BLaER1 (cell line): ENCODE data around the gene CDH4.
"Not testable (repeated sequence)": the region's sequence is repeated elsewhere in the genome, so short reads cannot be mapped to it uniquely, and the experiment has no call there.

ENCODE experiments used
- H3K27ac ChIP-seq: shearing (Covaris generic); formaldehyde crosslinking; 2 replicates; pipeline ENCODE4 v1.8.1; 2022
- H3K27me3 ChIP-seq: shearing (Covaris generic); formaldehyde crosslinking; 2 replicates; pipeline ENCODE4 v1.8.1; 2022
- H3K36me3 ChIP-seq: shearing (Covaris generic); formaldehyde crosslinking; 2 replicates; pipeline ENCODE4 v1.8.1; 2022
- H3K4me1 ChIP-seq: shearing (Covaris generic); formaldehyde crosslinking; 2 replicates; pipeline ENCODE4 v1.8.1; 2022
- H3K4me2 ChIP-seq: shearing (Covaris generic); formaldehyde crosslinking; 2 replicates; pipeline ENCODE4 v1.8.1; 2022
- H3K4me3 ChIP-seq: shearing (Covaris generic); formaldehyde crosslinking; 2 replicates; pipeline ENCODE4 v1.8.1; 2022
- H3K9ac ChIP-seq: shearing (Covaris generic); formaldehyde crosslinking; 2 replicates; pipeline ENCODE4 v1.8.1; 2022
- H3K9me3 ChIP-seq: shearing (Covaris generic); formaldehyde crosslinking; 2 replicates; pipeline ENCODE4 v1.8.1; 2022
- H4K20me1 ChIP-seq: shearing (Covaris generic); formaldehyde crosslinking; 2 replicates; pipeline ENCODE4 v1.8.1; 2022
- Cebpa-rat ChIP-seq: shearing (Covaris generic); IDR thresholded peaks from 2 replicates; pipeline ENCODE4 v1.8.1; 2022

The CDH4 gene

DNA sequence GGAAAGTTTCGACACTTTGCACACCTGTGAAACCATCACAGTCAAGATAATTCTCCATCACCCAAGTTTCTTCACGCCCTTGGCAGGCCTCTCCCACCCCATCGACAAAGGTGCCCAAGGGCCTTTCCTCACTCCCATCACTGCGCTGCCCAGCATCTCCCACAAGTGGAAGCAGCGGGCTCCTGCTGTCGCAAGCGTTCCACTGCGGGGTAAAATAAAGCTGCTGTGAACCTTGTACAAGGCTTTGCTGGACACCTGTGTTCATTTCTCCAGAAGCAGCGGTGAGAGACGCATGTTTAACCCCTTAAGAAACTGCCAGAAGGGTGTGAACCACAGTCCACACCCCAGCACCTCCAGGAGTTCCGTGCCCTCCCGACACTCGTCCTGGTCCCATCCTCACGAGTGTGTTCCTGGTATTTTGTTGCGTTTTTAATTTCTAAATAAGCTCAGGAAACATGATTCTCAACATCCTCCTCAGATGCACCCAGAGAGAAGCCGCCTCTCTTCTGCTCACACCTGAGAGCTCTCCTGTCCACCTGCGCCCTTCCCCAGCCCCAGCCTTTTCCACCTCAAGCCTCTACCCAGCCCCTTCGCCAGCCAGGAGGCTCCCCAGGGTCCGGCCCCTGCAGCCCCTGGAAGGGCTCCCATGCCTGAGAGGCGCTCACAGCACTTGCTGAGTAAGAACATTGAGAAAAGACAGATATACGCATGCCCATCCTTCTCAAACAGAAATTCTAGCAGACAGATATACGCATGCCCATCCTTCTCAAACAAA is 716.2 kb downstream of the CDH4 start:
- TF ChIP-seq Cebpa-rat: no peak
- Histone ChIP-seq H3K36me3 (peaks cover 17% of the 10 kb centered on the region), H3K4me1 (no peaks in the 10 kb centered on the region), H4K20me1 (peaks cover 6% of the 10 kb centered on the region; the same call in 1 of the 2 replicates), H3K27ac (no peak overlapping the region), H3K9me3 (no peaks in the 10 kb centered on the region), H3K9ac (no peak overlapping the region), H3K27me3 (0 out of 2 replicates have a peak, but pooled peaks cover 8% of the 10 kb centered on the region), H3K4me3 (no peak overlapping the region), H3K4me2 (no peak overlapping the region)

DNA sequence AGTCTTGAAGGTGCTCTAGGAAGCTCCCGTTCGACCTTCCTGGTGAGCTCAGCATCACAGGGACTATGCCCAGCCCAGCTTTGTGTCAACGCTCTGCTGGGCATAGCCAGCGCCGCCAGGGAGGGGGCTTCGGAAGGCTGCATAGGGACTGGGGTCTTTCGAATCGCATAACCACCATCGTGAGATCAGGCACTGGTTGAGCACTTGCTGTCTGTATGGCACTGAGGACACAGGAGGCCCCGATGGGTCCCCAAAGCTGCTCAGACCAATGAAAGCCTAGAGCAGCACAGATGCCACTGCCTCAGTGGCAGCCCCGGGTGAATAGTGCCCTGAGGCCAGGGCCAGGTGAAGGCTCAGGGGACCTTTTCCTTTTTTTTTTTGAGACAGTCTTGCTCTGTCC is 716.9 kb downstream of the CDH4 start:
- no peaks in the 10 kb centered on the region for H3K4me1 ChIP-seq

DNA sequence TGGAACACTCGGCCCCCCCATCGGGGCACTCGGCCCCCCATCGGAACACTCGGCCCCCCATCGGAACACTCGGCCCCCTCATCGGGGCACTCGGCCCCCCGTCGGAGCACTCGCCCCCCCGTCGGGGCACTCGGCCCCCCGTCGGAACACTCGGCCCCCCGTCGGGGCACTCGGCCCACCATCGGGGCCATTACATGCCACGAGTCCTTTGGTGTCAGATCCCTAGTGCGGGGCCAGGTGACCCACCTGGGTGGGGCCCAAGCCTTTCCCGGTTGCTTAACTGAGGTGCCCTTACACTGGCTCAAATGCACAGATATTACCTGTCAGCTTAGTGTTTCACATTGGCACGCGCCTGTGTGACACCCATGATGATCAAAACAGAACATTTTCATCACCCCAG is 717.7 kb downstream of the CDH4 start:
- peaks cover 12% of the 10 kb centered on the region; the same call in 1 of the 2 replicates for H4K20me1 ChIP-seq

More for the DNA sequence above, 716.9 kb downstream of the CDH4 start:
- 0 out of 2 replicates have a peak, but pooled peaks cover 8% of the 10 kb centered on the region for H3K27me3 ChIP-seq
- H3K4me2 ChIP-seq: no peak overlapping the region
- H3K9ac ChIP-seq: no peak overlapping the region
- H3K27ac ChIP-seq: no peak overlapping the region
- H3K36me3 ChIP-seq: peaks cover 24% of the 10 kb centered on the region
- H3K9me3 ChIP-seq: no peaks in the 10 kb centered on the region
- no peak for TF ChIP-seq Cebpa-rat
- no peak overlapping the region for H3K4me3 ChIP-seq
- H4K20me1 ChIP-seq: peaks cover 6% of the 10 kb centered on the region; the same call in 1 of the 2 replicates

DNA sequence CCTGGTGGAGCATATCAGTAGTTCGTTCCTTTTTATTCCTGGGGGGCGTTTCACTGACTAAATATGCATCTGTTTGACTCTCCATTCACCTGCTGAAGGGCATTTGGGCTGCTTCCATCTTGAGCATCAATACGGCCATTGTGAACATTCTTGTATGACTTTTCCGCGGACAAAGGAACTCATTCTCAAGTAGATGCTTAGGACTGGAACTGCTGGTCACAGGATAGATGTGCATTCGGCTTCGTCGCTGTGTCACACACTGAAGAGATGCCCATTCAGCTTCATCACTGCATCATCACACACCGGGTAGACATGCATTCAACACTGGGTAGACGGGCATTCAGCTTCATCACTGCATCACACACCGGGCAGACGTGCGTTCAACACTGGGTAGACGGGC is 718.3 kb downstream of the CDH4 start:
- no peaks in the 10 kb centered on the region for H3K4me1 ChIP-seq
- H3K4me3 ChIP-seq: no peak overlapping the region
- no peak overlapping the region for H3K9ac ChIP-seq
- H3K4me2 ChIP-seq: no peak overlapping the region
- H3K9me3 ChIP-seq: no peaks in the 10 kb centered on the region
- H3K27me3 ChIP-seq: 0 out of 2 replicates have a peak, but pooled peaks cover under 1% of the 10 kb centered on the region
- H4K20me1 ChIP-seq: peaks cover 12% of the 10 kb centered on the region; the same call in 1 of the 2 replicates
- H3K36me3 ChIP-seq: peaks cover 36% of the 10 kb centered on the region
- no peak for TF ChIP-seq Cebpa-rat
- H3K27ac ChIP-seq: no peak overlapping the region

More for the DNA sequence above, 717.7 kb downstream of the CDH4 start:
- Histone ChIP-seq H3K27me3 (0 out of 2 replicates have a peak, but pooled peaks cover 6% of the 10 kb centered on the region), H3K4me1 (no peaks in the 10 kb centered on the region), H3K4me2 (no peak overlapping the region), H3K4me3 (no peak overlapping the region), H3K36me3 (peaks cover 31% of the 10 kb centered on the region), H3K27ac (no peak overlapping the region), H3K9ac (no peak overlapping the region), H3K9me3 (no peaks in the 10 kb centered on the region)
- no peak for TF ChIP-seq Cebpa-rat

DNA sequence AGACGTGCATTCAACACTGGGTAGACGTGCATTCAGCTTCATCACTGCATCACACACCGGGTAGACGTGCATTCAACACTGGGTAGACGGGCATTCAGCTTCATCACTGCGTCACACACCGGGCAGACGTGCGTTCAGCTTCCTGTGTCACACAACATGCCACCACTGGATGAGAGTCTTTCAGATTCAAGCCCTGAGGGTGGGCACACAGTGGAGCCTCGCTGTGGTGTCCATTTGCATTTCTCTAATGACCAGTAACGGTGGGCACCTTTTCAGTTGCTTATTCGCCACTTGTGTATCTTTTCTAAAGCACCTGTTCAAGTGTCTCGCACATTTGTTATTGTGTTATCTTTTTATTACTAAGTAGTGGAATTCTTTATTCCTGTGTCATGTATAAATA is 719.5 kb downstream of the CDH4 start:
- not testable (repeated sequence) for H3K4me3 ChIP-seq, H3K27me3 ChIP-seq, H3K4me2 ChIP-seq, H3K4me1 ChIP-seq, H3K27ac ChIP-seq, H3K9me3 ChIP-seq, H3K9ac ChIP-seq
- Histone ChIP-seq H3K36me3 (peaks cover 47% of the 10 kb centered on the region), H4K20me1 (peaks cover 21% of the 10 kb centered on the region; the same call in 1 of the 2 replicates)

DNA sequence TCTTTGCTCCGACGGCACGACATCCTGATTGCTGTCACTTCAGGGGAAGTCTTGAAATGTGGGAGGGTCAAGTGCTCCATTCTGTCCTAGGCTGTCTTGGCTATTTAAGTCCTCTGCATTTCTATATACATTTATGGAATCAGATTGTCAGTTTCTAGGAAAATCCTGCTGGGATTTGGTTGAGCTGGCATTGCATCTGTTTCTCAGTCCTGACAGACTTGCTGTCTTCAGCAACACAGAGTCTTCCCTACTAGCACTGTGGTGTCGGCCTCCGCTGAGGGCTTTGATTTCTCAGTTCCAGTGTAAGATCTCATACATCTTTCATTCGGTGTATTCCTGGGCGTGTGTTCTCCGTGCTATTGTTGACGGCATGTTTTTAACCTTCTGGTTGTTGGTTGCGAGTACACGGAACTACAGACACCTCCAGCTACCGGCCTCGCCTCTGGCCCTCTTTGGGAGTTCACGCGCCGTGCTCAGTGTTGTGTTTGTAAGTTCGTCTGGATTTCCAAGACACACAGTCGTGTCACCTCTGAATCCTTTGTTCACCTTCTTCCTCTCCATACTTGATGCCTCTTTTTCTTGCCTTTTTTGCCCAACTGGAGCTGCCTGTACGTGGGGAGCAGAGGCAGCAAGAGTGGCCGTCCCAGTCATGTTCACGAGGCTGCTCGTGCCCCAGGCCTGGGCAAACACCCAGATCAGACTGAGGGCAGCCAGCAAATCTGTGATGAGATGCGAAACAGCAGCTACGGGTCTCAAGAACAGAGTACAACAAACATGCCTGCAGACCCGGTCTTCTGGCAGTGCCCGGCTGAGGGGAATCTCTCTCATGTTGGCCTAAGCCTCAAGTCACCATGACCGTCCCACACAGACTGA is 720.8 kb downstream of the CDH4 start:
- Histone ChIP-seq H4K20me1 (peaks cover 32% of the 10 kb centered on the region; the same call in 1 of the 2 replicates), H3K4me3 (no peak overlapping the region), H3K4me1 (no peaks in the 10 kb centered on the region), H3K27me3 (no peaks in the 10 kb centered on the region), H3K9ac (no peak overlapping the region), H3K27ac (no peak overlapping the region), H3K4me2 (no peak overlapping the region), H3K9me3 (no peaks in the 10 kb centered on the region), H3K36me3 (peaks cover 60% of the 10 kb centered on the region)
- no peak for TF ChIP-seq Cebpa-rat

DNA sequence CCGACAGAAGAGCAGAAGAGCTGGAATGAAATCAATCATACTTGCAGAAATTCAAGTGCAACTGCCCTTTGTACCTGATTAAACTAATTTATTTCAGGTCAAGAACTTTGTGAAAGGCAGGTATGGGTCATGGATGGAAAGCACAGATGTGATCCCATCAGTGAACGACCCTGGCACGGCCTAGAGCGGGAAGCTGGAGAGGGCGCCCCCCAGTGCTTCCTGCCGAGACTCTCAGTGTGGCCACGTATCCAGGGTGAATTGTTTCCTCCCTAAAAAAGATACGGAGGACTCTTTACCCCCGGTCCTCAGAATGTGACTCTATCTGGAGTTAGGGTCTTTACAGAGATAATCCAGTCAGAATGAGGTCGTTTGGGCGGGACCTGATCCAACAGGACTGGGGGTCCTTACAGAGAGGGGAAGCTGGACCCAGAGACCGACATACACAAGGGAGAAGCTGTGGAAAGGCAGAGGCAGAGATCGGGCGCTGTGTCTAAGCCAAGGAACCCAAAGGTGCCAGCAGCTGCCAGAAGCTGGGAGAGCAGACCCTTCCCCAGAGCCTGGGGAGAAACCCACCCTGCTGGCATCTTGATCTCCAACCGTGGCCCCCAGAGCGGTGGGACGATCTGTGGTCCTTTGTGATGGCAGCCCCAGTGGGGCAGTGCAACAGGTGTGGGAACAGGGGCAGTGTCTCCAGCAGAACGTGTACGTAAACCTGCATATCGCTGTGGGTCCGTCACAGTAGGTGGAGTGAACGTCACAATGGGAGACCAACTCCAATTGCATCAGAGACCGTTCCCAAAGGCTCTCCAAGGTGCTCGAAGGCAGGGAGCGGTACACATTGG is 721.7 kb downstream of the CDH4 start:
- no peak overlapping the region for H3K27ac ChIP-seq
- no peak overlapping the region for H3K4me3 ChIP-seq
- no peak for TF ChIP-seq Cebpa-rat
- no peak overlapping the region for H3K4me2 ChIP-seq
- H3K9ac ChIP-seq: no peak overlapping the region
- peaks cover 31% of the 10 kb centered on the region for H4K20me1 ChIP-seq
- no peaks in the 10 kb centered on the region for H3K4me1 ChIP-seq
- H3K27me3 ChIP-seq: no peaks in the 10 kb centered on the region
- peaks cover 64% of the 10 kb centered on the region for H3K36me3 ChIP-seq
- H3K9me3 ChIP-seq: no peaks in the 10 kb centered on the region; the same call in 1 of the 2 replicates

DNA sequence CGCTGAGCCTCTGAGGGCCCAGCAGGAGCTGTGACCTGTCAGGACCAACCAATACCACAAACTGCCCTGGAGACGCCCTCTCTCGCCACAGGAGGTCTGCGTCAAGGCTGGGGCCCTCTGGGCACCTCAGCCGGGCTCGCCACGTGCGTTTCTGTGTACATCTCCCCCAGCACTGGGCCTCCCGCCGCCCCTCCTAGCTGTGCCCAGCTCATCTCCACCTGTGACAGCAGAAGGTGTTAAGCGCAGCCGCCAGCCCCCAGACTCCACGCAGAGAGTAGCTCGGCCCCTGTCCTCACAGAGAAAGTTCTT is 722.2 kb downstream of the CDH4 start:
- Histone ChIP-seq H3K36me3 (peaks cover 70% of the 10 kb centered on the region), H3K27me3 (no peaks in the 10 kb centered on the region)
- no peak for TF ChIP-seq Cebpa-rat

DNA sequence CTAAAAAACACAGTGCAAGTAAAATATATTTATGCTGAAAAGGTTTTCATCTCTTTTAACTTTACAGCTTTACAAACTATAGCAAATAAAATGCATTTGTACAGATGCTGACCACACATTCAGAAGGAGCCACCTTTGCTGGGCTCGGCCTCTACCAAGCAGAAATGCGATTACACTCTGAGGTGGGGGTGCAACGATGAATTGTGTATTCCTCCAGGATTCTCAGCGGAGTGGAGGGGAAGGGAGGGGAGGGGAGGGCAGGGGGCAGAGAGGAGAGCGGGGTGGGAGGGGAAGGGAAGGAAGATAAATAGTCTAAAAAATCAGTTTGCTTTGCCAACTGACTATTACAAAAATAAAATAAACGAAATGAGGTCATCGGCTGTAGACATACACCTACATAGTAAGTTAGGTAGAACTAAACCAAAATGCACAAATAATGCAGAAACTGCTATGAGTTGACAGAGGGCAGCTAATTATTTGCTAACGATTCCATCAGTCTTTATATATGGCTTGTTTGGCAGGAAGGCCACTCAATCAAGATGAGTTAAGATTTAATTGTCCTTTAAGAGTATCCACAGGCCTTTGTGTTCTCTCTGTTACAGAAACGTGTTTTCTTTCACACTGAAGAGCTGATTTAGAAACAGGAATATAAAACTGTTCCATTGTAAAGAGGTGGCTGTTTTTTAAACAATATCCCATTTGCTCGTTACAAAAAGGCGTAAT is 723.5 kb downstream of the CDH4 start:
- H3K4me1 ChIP-seq: no peaks in the 10 kb centered on the region
- TF ChIP-seq Cebpa-rat: no peak
- H4K20me1 ChIP-seq: peaks cover 48% of the 10 kb centered on the region
- H3K27ac ChIP-seq: no peak overlapping the region
- peaks cover 17% of the 10 kb centered on the region for H3K9me3 ChIP-seq
- no peaks in the 10 kb centered on the region for H3K27me3 ChIP-seq
- peaks cover 83% of the 10 kb centered on the region for H3K36me3 ChIP-seq
- H3K4me2 ChIP-seq: no peak overlapping the region
- H3K4me3 ChIP-seq: no peak overlapping the region
- H3K9ac ChIP-seq: no peak overlapping the region

More for the DNA sequence above, 722.2 kb downstream of the CDH4 start:
- Histone ChIP-seq H3K27ac (no peak overlapping the region), H3K4me3 (no peak overlapping the region), H3K9ac (no peak overlapping the region), H3K9me3 (peaks cover 5% of the 10 kb centered on the region; the same call in 1 of the 2 replicates), H3K4me2 (no peak overlapping the region), H4K20me1 (peaks cover 36% of the 10 kb centered on the region), H3K4me1 (no peaks in the 10 kb centered on the region)
